Colonic mucosa (tissue), 4 donors: ENCODE measurements around the gene ANXA7. TPM values are rescaled to one million over a fixed set of nuclear protein-coding genes. Genes with fewer than 3 reads are reported as not detected.

Experiments used
- DNase-seq: peaks from one replicate; pipeline ENCODE4 v3.0.0-alpha.2; 2020
- H3K27ac ChIP-seq: fragments of 200-600 bp; one replicate; pipeline ENCODE4 v1.8.0; 2021
- H3K27me3 ChIP-seq: fragments of 200-600 bp; one replicate; pipeline ENCODE4 v1.8.0; 2021
- H3K36me3 ChIP-seq: fragments of 200-600 bp; one replicate; pipeline ENCODE4 v1.8.0; 2021
- H3K4me1 ChIP-seq: fragments of 200-600 bp; one replicate; pipeline ENCODE4 v1.8.0; 2021; ENCODE audit warnings: mild to moderate bottlenecking
- H3K4me3 ChIP-seq: fragments of 200-600 bp; one replicate; pipeline ENCODE4 v1.8.0; 2021
- H3K9ac ChIP-seq, 2 donors: one replicate each; pipeline ENCODE4 v1.7.0; 2013; ENCODE audit warnings: control low read depth in 2 of 2, low read depth in 2 of 2, low read length in 2 of 2
- H3K9me3 ChIP-seq: fragments of 200-600 bp; one replicate; pipeline ENCODE4 v1.8.0; 2021
- CTCF ChIP-seq: fragments of 200-600 bp; IDR thresholded peaks from one replicate; pipeline ENCODE4 v1.8.0; 2022; ENCODE audit warnings: antibody characterized with exemption, mild to moderate bottlenecking
- intact Hi-C: fragments of 100-400 bp; cut with DNase I; formaldehyde crosslinking; loops from one replicate; pipeline ENCODE4 v1.14.1; 2022
- total RNA-seq, 2 donors: library from RNA; stranded (reverse); fragmentation: NEBNext Ultra II Directional in 1 of 2; extraction: Animal tissue kit (Norgen Biotek cat#: 25700) in 1 of 2; gene quantifications; one replicate each; pipeline ENCODE4 v1.2.1, GENCODE V29; 2021
- donor health status: healthy.
- donor health status: DM: no; HTN: no; CAD: no.
- donor health status: DM: no; HTN: no; CAD: no.

The ANXA7 gene
- total RNA-seq, 2 donors from 2014 or later = 120 to 133 TPM

- Histone ChIP-seq H3K36me3 (no peaks in the 10 kb centered on the region), H3K4me3 (no peak within 1 kb of the TSS), H3K9ac (no peak within 1 kb of the TSS), H3K9me3 (no peaks in the 10 kb centered on the region), H3K27ac (no peak within 1 kb of the TSS), H3K27me3 (no peaks in the 10 kb centered on the region), H3K4me1 (no peaks in the 10 kb centered on the region)
- TF ChIP-seq CTCF = no peak
- intact Hi-C loops = no loop called here
- no peak for DNase-seq
Observed at GRCh38 chr10:73433538-73433867, 19.6 kb upstream of the ANXA7 start, which contains the start of gene MSS51. TSS of gene MSS51 (minus strand) at chr10:73433561. CDS start at chr10:73428284, 5,277 bp downstream.

GRCh38 chr10:73432646-73433537 is 19.0 kb upstream of the ANXA7 start:
- Histone ChIP-seq H3K4me1 (no peaks in the 10 kb centered on the region), H3K36me3 (no peaks in the 10 kb centered on the region), H3K27me3 (no peaks in the 10 kb centered on the region), H3K9ac (no peak overlapping the region), H3K4me3 (no peak overlapping the region), H3K9me3 (no peaks in the 10 kb centered on the region), H3K27ac (no peak overlapping the region)
- no peak for DNase-seq
- intact Hi-C loops = no loop called here
- TF ChIP-seq CTCF = no peak

- H3K27me3 ChIP-seq = no peaks in the 10 kb centered on the region
- H3K4me3 ChIP-seq = no peak overlapping the region
- H3K27ac ChIP-seq = no peak overlapping the region
- DNase-seq = no peak
- H3K36me3 ChIP-seq = no peaks in the 10 kb centered on the region
- intact Hi-C loops = no loop called here
- no peaks in the 10 kb centered on the region for H3K9me3 ChIP-seq
- TF ChIP-seq CTCF = no peak
- no peaks in the 10 kb centered on the region for H3K4me1 ChIP-seq
- no peak overlapping the region for H3K9ac ChIP-seq
Observed at GRCh38 chr10:73426318-73426717, 12.5 kb upstream of the ANXA7 start.

GRCh38 chr10:73424478-73424877 is 10.6 kb upstream of the ANXA7 start:
- Histone ChIP-seq H3K9me3 (no peaks in the 10 kb centered on the region), H3K4me3 (no peak overlapping the region), H3K36me3 (no peaks in the 10 kb centered on the region), H3K27ac (no peak overlapping the region), H3K27me3 (no peaks in the 10 kb centered on the region), H3K9ac (no peak overlapping the region), H3K4me1 (no peaks in the 10 kb centered on the region)
- no peak for DNase-seq
- no peak for TF ChIP-seq CTCF
- intact Hi-C loops = no loop called here

- no peak overlapping the region for H3K4me3 ChIP-seq
- H3K36me3 ChIP-seq = no peaks in the 10 kb centered on the region
- no peaks in the 10 kb centered on the region for H3K4me1 ChIP-seq
- intact Hi-C loops = no loop called here
- DNase-seq = no peak
- H3K27me3 ChIP-seq = no peaks in the 10 kb centered on the region
- no peak for TF ChIP-seq CTCF
- no peak overlapping the region for H3K27ac ChIP-seq
- no peaks in the 10 kb centered on the region for H3K9me3 ChIP-seq
- H3K9ac ChIP-seq = no peak overlapping the region
Observed at GRCh38 chr10:73423309-73423708, 9.5 kb upstream of the ANXA7 start.
